Measurements from ENCODE around the gene PDE1C. TPM values are rescaled to one million over a fixed set of nuclear protein-coding genes. Genes with fewer than 3 reads are reported as not detected.

The PDE1C gene
- total RNA-seq, 1 donor, result not detected

GRCh38 chr7:31819031-31819430 is 251.2 kb downstream of the PDE1C start:
- H3K9me3 ChIP-seq (ENCODE audit: low read depth, low read length), result no peaks in the 10 kb centered on the region
- H3K27me3 ChIP-seq (ENCODE audit: insufficient read depth, low read length), result no peaks in the 10 kb centered on the region
- no peaks in the 10 kb centered on the region for H3K4me1 ChIP-seq (ENCODE audit: insufficient read depth, low read length)
- no peak overlapping the region for H3K4me3 ChIP-seq (ENCODE audit: low read length)

- Histone ChIP-seq H3K27me3 (ENCODE audit: insufficient read depth, low read length) (no peaks in the 10 kb centered on the region), H3K9me3 (ENCODE audit: low read depth, low read length) (no peaks in the 10 kb centered on the region), H3K4me1 (ENCODE audit: insufficient read depth, low read length) (peaks cover 9% of the 10 kb centered on the region), H3K4me3 (ENCODE audit: low read length) (no peak overlapping the region)
These were observed 253.4 kb downstream of the PDE1C start for GRCh38 chr7:31816810-31817209.

- peaks cover 19% of the 10 kb centered on the region for H3K4me1 ChIP-seq (ENCODE audit: insufficient read depth, low read length)
These were observed 254.4 kb downstream of the PDE1C start for GRCh38 chr7:31815796-31816195.

GRCh38 chr7:31814187-31814586 is 256.0 kb downstream of the PDE1C start:
- Histone ChIP-seq H3K9me3 (ENCODE audit: low read depth, low read length) (no peaks in the 10 kb centered on the region), H3K4me3 (ENCODE audit: low read length) (no peak overlapping the region), H3K27me3 (ENCODE audit: insufficient read depth, low read length) (no peaks in the 10 kb centered on the region), H3K4me1 (ENCODE audit: insufficient read depth, low read length) (peaks cover 20% of the 10 kb centered on the region)

More at GRCh38 chr7:31815796-31816195, 254.4 kb downstream of the PDE1C start:
- Histone ChIP-seq H3K9me3 (ENCODE audit: low read depth, low read length) (no peaks in the 10 kb centered on the region), H3K4me3 (ENCODE audit: low read length) (no peak overlapping the region), H3K27me3 (ENCODE audit: insufficient read depth, low read length) (no peaks in the 10 kb centered on the region)

- peaks cover 20% of the 10 kb centered on the region for H3K4me1 ChIP-seq (ENCODE audit: insufficient read depth, low read length)
- H3K27me3 ChIP-seq (ENCODE audit: insufficient read depth, low read length), result no peaks in the 10 kb centered on the region
- no peak overlapping the region for H3K4me3 ChIP-seq (ENCODE audit: low read length)
- H3K9me3 ChIP-seq (ENCODE audit: low read depth, low read length), result no peaks in the 10 kb centered on the region
These were observed 258.4 kb downstream of the PDE1C start for GRCh38 chr7:31811650-31812461.

- Histone ChIP-seq H3K4me3 (ENCODE audit: low read length) (no peak overlapping the region), H3K27me3 (ENCODE audit: insufficient read depth, low read length) (no peaks in the 10 kb centered on the region), H3K9me3 (ENCODE audit: low read depth, low read length) (no peaks in the 10 kb centered on the region), H3K4me1 (ENCODE audit: insufficient read depth, low read length) (no peaks in the 10 kb centered on the region)
These were observed 264.9 kb downstream of the PDE1C start for GRCh38 chr7:31805209-31805818.

- Histone ChIP-seq H3K4me1 (ENCODE audit: insufficient read depth, low read length) (no peaks in the 10 kb centered on the region), H3K9me3 (ENCODE audit: low read depth, low read length) (no peaks in the 10 kb centered on the region), H3K4me3 (ENCODE audit: low read length) (no peak overlapping the region), H3K27me3 (ENCODE audit: insufficient read depth, low read length) (no peaks in the 10 kb centered on the region)
These were observed 273.8 kb downstream of the PDE1C start for GRCh38 chr7:31796375-31796774.

GRCh38 chr7:31794851-31795344 is 275.3 kb downstream of the PDE1C start:
- H3K9me3 ChIP-seq (ENCODE audit: low read depth, low read length), result no peaks in the 10 kb centered on the region
- H3K4me3 ChIP-seq (ENCODE audit: low read length), result no peak overlapping the region
- no peaks in the 10 kb centered on the region for H3K4me1 ChIP-seq (ENCODE audit: insufficient read depth, low read length)
- no peaks in the 10 kb centered on the region for H3K27me3 ChIP-seq (ENCODE audit: insufficient read depth, low read length)

- no peaks in the 10 kb centered on the region for H3K4me1 ChIP-seq (ENCODE audit: insufficient read depth, low read length)
- no peaks in the 10 kb centered on the region for H3K27me3 ChIP-seq (ENCODE audit: insufficient read depth, low read length)
- no peaks in the 10 kb centered on the region for H3K9me3 ChIP-seq (ENCODE audit: low read depth, low read length)
- no peak overlapping the region for H3K4me3 ChIP-seq (ENCODE audit: low read length)
These were observed 278.3 kb downstream of the PDE1C start for GRCh38 chr7:31791881-31792280.

- Histone ChIP-seq H3K27me3 (ENCODE audit: insufficient read depth, low read length) (no peaks in the 10 kb centered on the region), H3K4me3 (ENCODE audit: low read length) (no peak overlapping the region), H3K9me3 (ENCODE audit: low read depth, low read length) (no peaks in the 10 kb centered on the region), H3K4me1 (ENCODE audit: insufficient read depth, low read length) (no peaks in the 10 kb centered on the region)
These were observed 281.1 kb downstream of the PDE1C start for GRCh38 chr7:31788883-31789680.

GRCh38 chr7:31788445-31788844 is 281.8 kb downstream of the PDE1C start:
- no peaks in the 10 kb centered on the region for H3K27me3 ChIP-seq (ENCODE audit: insufficient read depth, low read length)
- H3K4me3 ChIP-seq (ENCODE audit: low read length), result no peak overlapping the region

GRCh38 chr7:31786326-31786725 is 283.9 kb downstream of the PDE1C start:
- H3K27me3 ChIP-seq (ENCODE audit: insufficient read depth, low read length), result no peaks in the 10 kb centered on the region
- H3K4me3 ChIP-seq (ENCODE audit: low read length), result no peak overlapping the region
- H3K9me3 ChIP-seq (ENCODE audit: low read depth, low read length), result no peaks in the 10 kb centered on the region
- no peaks in the 10 kb centered on the region for H3K4me1 ChIP-seq (ENCODE audit: insufficient read depth, low read length)

More at GRCh38 chr7:31788445-31788844, 281.8 kb downstream of the PDE1C start:
- Histone ChIP-seq H3K4me1 (ENCODE audit: insufficient read depth, low read length) (no peaks in the 10 kb centered on the region), H3K9me3 (ENCODE audit: low read depth, low read length) (no peaks in the 10 kb centered on the region)

- H3K27me3 ChIP-seq (ENCODE audit: insufficient read depth, low read length), result no peaks in the 10 kb centered on the region
- H3K4me3 ChIP-seq (ENCODE audit: low read length), result no peak overlapping the region
- H3K9me3 ChIP-seq (ENCODE audit: low read depth, low read length), result no peaks in the 10 kb centered on the region
These were observed 285.1 kb downstream of the PDE1C start for GRCh38 chr7:31785101-31785500.

GRCh38 chr7:31783221-31783620 is 287.0 kb downstream of the PDE1C start:
- Histone ChIP-seq H3K4me1 (ENCODE audit: insufficient read depth, low read length) (no peaks in the 10 kb centered on the region), H3K9me3 (ENCODE audit: low read depth, low read length) (no peaks in the 10 kb centered on the region), H3K4me3 (ENCODE audit: low read length) (no peak overlapping the region), H3K27me3 (ENCODE audit: insufficient read depth, low read length) (no peaks in the 10 kb centered on the region)

More at GRCh38 chr7:31785101-31785500, 285.1 kb downstream of the PDE1C start:
- no peaks in the 10 kb centered on the region for H3K4me1 ChIP-seq (ENCODE audit: insufficient read depth, low read length)

- H3K9me3 ChIP-seq (ENCODE audit: low read depth, low read length), result no peaks in the 10 kb centered on the region
- H3K4me3 ChIP-seq (ENCODE audit: low read length), result no peak overlapping the region
- H3K4me1 ChIP-seq (ENCODE audit: insufficient read depth, low read length), result no peaks in the 10 kb centered on the region
- H3K27me3 ChIP-seq (ENCODE audit: insufficient read depth, low read length), result no peaks in the 10 kb centered on the region
These were observed 287.7 kb downstream of the PDE1C start for GRCh38 chr7:31782411-31782991.

Measured in mononuclear cell (primary cell).